NCI-H2107 treated with DMSO at 0.1 percent for 48 hours (cell line): ENCODE measurements around the gene ACSL1.

ENCODE experiments used
- DNase-seq: peaks from one replicate; lab custom pipeline; 2025; ENCODE audit not compliant: unreplicated experiment; lab: John Stamatoyannopoulos, UW

ACSL1 gene, protein sequence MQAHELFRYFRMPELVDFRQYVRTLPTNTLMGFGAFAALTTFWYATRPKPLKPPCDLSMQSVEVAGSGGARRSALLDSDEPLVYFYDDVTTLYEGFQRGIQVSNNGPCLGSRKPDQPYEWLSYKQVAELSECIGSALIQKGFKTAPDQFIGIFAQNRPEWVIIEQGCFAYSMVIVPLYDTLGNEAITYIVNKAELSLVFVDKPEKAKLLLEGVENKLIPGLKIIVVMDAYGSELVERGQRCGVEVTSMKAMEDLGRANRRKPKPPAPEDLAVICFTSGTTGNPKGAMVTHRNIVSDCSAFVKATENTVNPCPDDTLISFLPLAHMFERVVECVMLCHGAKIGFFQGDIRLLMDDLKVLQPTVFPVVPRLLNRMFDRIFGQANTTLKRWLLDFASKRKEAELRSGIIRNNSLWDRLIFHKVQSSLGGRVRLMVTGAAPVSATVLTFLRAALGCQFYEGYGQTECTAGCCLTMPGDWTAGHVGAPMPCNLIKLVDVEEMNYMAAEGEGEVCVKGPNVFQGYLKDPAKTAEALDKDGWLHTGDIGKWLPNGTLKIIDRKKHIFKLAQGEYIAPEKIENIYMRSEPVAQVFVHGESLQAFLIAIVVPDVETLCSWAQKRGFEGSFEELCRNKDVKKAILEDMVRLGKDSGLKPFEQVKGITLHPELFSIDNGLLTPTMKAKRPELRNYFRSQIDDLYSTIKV

DNA sequence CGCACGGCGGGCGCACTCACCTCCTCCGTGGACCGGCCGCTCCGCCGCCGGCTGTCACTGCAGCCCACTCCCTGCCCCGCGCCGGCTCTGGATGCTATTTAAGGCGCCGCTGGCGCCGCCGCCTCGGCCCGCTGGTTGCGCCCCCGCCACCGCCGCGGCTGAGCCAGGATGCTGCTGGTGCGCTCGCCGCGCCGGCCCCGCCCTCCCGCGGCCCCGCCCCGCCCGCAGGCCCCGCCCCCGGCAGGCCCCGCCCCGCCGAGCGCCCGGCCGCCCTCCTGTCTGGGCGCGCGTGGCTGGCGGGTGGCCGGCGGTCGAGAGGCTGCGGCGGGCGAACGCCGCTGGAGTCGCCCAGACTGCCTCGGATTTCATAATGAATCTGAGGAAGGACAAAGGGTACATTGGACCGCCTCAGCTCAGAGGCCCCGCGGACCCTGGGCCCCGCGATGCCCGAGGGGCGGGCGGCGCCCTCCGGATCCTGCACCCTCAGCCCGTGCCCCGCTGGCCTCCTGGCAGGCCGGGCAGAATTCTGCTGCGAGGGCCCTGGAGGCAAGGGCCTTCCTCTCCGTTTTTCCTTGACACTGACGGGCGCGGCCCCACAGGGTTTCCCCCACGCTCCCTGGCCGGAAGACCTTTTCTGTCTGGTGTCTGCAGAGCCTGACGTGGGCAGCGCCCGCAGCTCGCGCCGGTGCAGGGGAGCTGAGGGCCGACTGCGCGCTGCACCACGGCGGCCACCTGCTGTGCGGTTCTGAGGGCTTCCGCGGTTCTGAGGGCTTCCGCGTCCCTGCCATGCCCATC lies at the start of gene ACSL1:
TSS of gene ACSL1 (minus strand) at position 73 of the 795 bp plus-strand sequence. CDS start 22,454 bp downstream, outside the sequence.
- no peak for DNase-seq

GRCh38 chr4:184873054-184873453 lies 47.3 kb upstream of the ACSL1 start:
- DNase-seq: no peak

DNA sequence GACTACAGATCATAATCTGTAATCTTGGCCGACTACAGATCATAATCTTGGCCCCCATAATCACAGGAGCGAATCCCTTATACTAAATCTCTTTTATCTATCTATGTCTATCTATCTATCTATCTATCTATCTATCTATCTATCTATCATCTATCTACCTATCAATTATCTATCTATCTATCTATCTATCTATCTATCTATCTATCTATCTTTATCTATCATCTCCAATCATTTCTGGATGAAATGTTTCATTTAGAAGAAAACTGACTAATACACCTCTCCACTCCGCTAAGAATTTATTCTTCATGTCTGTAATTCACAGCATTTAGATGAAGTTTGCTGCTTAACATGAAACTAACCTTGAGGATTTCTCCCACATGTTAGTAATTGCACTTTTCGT lies 45.0 kb upstream of the ACSL1 start:
- DNase-seq: no peak

- no peak for DNase-seq
Observed at GRCh38 chr4:184868623-184869022, 42.9 kb upstream of the ACSL1 start.

DNA sequence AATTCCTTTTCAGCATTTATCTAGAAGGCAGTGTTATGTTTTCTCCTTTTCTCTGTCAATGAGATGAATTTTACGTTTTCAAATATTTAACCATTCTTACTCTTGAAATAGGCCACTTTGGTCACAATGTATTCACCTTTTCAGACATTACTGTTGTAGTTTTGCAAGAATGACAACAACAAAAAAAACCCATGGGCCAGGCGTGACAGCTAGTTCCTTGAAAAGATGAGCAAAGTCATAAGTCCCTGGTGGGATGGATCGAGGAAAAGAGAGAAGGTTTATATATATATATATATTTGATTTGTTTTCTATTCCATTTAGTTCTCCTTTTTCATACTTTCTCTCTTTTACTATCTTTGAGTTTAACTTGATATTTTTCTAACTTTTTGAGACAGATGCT lies 38.1 kb upstream of the ACSL1 start:
- DNase-seq: no peak

DNA sequence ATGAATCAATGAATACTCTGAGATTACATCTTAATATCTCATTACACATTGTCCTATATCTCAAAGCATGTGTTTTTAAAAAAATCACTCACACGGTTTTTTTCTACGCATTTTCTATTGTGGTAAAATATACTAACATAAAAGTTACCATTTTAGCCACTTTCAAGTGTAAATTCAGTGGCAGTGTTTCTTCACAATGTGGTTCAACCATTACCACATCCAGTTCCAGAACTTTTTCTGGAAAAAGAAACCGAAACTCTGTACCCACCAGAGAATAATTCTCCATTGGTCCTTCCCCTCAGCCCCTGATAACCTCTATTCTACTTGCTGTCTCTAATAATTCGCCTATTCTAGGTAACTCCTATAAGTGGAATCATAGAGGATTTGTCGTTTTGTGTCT lies 35.3 kb upstream of the ACSL1 start:
- DNase-seq: no peak

DNA sequence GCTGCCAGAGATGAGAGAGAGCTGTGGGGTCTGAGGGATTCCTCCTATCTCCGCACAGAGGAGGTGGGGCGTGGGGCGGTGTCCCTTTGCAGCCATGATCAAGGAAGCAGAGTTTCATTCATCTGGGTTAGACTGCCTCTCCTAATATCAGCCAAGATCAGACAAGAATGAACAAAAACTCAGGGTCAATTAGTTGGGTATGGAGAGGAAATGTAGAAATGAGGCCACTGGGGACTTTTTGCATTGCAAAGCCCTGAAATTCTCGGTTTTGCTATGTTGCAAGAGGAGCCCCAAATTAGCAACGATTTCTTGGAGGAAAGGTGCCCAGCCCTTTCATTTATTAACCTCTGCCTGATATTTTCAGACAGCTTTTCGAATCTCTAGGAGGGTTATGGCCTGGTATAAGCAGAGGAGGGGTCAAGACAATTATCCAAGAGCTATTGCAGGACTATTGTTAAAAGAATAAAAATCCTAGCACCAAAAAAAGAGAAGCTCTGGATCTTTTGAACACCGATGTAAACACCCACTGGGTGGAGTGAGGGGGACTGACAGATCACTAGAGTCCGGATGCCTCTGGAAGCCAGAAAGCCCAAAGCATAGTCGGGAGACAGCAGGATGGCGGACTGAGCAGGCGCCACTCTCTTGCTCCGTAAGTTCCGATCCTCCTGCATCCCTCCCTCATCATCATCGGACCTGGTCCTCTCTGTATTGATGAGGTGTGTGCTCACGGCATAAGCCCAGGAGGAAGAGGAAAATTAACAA lies 34.4 kb upstream of the ACSL1 start:
- no peak for DNase-seq

- DNase-seq: no peak
Observed at GRCh38 chr4:184857441-184858121, 31.8 kb upstream of the ACSL1 start.

- no peak for DNase-seq
Observed at GRCh38 chr4:184856277-184856609, 30.5 kb upstream of the ACSL1 start.

DNA sequence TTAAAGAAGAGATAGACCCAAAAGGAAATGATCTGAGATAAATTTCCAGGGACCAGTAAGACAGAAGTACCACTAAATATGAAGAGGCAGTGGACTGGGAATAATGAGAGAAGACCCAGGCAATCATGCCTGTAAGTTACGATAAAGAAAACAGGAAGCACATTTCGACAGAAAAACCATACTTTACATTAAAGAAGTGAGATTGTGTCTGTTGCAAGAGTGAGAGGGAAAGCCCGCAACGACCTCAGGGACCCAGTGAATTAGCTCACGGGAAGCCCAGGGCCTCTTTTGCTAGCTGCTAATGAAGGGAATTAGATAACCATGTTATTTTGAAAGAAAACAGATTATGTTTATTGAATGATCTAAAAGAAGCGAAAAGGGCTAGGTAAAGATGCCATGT lies 28.9 kb upstream of the ACSL1 start:
- DNase-seq: no peak

- no peak for DNase-seq
Observed at GRCh38 chr4:184853436-184853835, 27.7 kb upstream of the ACSL1 start.

DNA sequence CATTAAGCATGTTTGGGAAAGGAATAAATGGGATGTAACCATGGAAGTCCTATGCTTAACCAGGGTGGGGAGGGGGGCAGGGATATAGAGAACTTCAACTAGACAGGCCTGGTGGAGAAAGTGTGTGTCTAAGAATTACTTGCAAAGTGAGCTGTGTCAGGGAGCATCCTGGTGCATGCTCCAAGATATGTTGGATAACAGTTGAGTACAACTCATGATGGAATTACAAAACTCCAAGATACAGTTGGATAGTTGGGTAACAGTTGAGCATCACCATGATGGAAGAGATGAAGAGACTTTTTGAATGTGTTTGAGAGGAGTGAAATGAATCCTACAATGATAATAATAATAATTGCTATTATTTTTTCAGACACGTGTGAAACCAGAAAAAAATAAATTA lies 26.1 kb upstream of the ACSL1 start:
- DNase-seq: no peak

DNA sequence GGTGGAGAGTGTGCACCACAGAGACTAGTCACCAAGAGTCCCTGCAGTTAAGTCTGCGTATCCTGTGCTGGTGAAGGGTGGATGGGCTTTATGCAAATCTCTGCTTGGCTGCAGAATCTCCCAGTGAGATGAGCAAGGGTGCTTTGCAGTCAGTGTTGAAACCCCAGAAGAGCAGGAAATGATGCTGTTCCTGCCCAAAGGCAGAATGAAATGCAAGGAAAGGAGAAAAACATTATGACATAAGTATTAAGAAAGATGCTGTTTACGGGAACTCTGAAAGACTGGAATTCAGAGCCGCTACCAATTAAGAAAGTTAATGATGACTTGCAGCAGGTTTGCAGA lies 25.4 kb upstream of the ACSL1 start:
- no peak for DNase-seq

- DNase-seq: no peak
Observed at GRCh38 chr4:184850431-184851199, 24.8 kb upstream of the ACSL1 start.

GRCh38 chr4:184850018-184850417 lies 24.2 kb upstream of the ACSL1 start:
- DNase-seq: no peak

DNA sequence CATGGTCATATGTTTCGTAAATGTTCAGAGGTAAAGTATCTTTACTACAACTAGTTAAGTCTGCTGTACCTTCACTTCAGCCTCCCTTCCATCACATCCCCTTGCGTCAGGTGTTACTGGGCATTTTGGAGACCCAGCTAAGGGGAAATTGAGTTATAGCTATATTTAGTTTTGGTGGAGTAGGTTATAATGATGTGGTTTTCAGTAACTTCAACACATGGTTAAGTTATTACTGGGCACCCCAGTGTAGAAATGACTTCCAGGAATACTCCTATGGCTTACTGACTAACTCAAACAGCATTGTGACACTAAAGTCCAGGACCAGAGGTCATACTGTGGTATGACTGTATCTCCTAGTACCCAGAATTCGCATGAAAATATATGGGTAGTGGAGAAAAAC lies 23.4 kb upstream of the ACSL1 start:
- DNase-seq: no peak

DNA sequence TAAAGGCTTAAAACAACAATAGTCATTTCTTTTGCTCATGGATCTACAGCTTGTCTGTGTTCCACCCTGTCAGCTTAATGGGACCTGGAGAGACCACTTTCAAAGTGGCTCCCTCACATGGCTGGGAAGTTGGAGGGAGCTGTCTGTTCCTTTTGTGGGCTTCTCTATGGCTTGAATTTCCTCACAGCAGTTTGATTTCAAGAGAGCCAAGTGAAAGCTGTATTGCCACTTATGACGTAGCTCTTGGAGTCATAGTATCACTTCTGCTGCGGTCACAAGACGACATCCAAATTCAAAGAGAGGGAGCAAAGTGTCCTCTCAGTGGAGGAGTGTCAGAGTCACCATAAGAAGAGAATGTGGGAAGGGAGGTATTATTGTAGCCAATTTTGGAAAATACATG lies 22.7 kb upstream of the ACSL1 start:
- DNase-seq: no peak

GRCh38 chr4:184846531-184846930 lies 20.8 kb upstream of the ACSL1 start:
- DNase-seq: no peak

DNA sequence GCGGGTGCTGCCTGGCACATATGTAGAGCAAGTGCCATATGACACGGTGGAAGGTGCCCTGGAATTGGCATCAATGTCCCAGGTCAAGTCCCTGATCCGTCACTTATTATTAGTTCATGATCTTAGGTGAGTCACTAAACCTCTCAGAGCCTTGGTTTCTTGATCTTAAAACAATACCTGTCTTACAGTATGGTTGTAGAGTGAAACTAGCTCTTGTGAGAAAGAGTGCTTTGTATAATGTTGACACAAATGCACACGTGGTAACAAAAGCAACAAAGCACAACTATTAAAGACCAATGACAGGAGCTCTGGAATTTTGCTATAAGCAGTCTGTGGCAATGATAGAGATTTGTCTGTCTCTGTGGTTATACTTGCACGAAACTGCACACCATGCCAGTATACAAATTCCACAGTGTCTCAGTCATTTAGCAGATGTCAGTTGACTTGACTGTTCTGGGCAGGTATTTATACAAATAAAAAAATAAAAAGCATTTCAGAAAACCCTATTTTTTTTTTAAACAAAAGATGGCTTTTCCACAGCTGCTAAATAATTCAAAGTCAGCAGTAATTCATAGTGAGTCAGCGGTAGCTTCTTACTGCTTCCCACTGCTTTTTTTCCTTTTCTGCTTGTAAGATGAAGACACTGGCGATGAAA lies 19.7 kb upstream of the ACSL1 start:
- DNase-seq: no peak
